HepG2 (cell line): Measurements from ENCODE around the gene SMYD4. TPM values are rescaled to one million over a fixed set of nuclear protein-coding genes. Genes with fewer than 3 reads are reported as not detected.

Experiments
- ATAC-seq: fragments of 200-7000 bp; cut with Tn5 transposase; 3 replicates; pipeline ENCODE4 v1.9.1; 2020; ENCODE audit warnings: mild to moderate bottlenecking, moderate library complexity
- BruUV-seq: library from RNA; stranded (reverse); fragments of 400-500 nt; replicated peaks from 2 replicates; lab custom pipeline; 2021; lab: Mats Ljungman, UMichigan
- CTCF ChIA-PET: fragments of 300-600 bp; formaldehyde crosslinking; extraction: SDS; loops from one replicate; lab custom pipeline; 2021; ENCODE audit warnings: low total read pairs, inconsistent platforms, low intra/inter-chr PET ratio; lab: Yijun Ruan, JAX
- POLR2A ChIA-PET: fragments of 350-600 bp; sonication (Branson Sonifier 250); formaldehyde crosslinking; loops from one replicate; lab custom pipeline; 2020; ENCODE audit warnings: antibody characterized with exemption, inconsistent platforms; lab: Yijun Ruan, JAX
- DNase-seq: peaks from one replicate; pipeline ENCODE4 v3.0.0-alpha.2; 2015; ENCODE audit warnings: low spot score
- FAIRE-seq: peaks from 3 replicates; lab custom pipeline; 2011; peaks lifted over from hg19 to GRCh38; lab: Jason Lieb, UNC
- H2AFZ ChIP-seq: one replicate; pipeline ENCODE4 v1.6.1; 2011; ENCODE audit warnings: low read length, inconsistent platforms
- H3K27ac ChIP-seq: fragments of 300-600 bp; 3 replicates; pipeline ENCODE4 v1.8.0; 2011; ENCODE audit warnings: mixed run types, mild to moderate bottlenecking, mixed read lengths, low read length, inconsistent platforms; ENCODE audit not compliant: insufficient read depth; ENCODE audit errors: extremely low read length
- H3K27me3 ChIP-seq, 2 experiments: fragments of 200-600 bp in 1 of 2; 2 replicates in 1 of 2; 3 replicates in 1 of 2; pipeline versions ENCODE4 v1.6.0 to v1.8.0; 2011; ENCODE audit warnings: low read length in 2 of 2, mild to moderate bottlenecking in 2 of 2, moderate library complexity in 2 of 2, inconsistent platforms in 1 of 2; ENCODE audit not compliant: insufficient read depth in 2 of 2, control insufficient read depth in 1 of 2
- H3K36me3 ChIP-seq, 2 experiments: fragments of 200-600 bp in 1 of 2; replicated peaks in 1 of 2; 2 replicates in 1 of 2; 3 replicates in 1 of 2; pipeline versions ENCODE4 v1.5.1 to v1.8.0; 2011; ENCODE audit warnings: low read length in 2 of 2, inconsistent platforms in 1 of 2; ENCODE audit not compliant: insufficient read depth in 2 of 2, control insufficient read depth in 1 of 2
- H3K4me1 ChIP-seq: 2 replicates; pipeline ENCODE4 v1.5.1; 2012; ENCODE audit warnings: low read length, inconsistent platforms; ENCODE audit not compliant: insufficient read depth
- H3K4me2 ChIP-seq: 2 replicates; pipeline ENCODE4 v1.6.0; 2011; ENCODE audit warnings: low read depth, low read length, inconsistent platforms
- H3K4me3 ChIP-seq, 3 experiments: fragments of 200-600 bp in 1 of 3; sonication (generic), shearing (Covaris generic) in 1 of 3; replicated peaks in 1 of 3; 2 replicates each; pipeline ENCODE4 v1.5.1; 2011 to 2016; ENCODE audit warnings: low read length in 3 of 3, inconsistent platforms in 2 of 3, low read depth in 2 of 3, mild to moderate bottlenecking in 2 of 3, control low read depth in 1 of 3, mixed read lengths in 1 of 3; ENCODE audit not compliant: insufficient read depth in 1 of 3
- H3K79me2 ChIP-seq: one replicate; pipeline ENCODE4 v1.6.1; 2011; ENCODE audit warnings: low read length, inconsistent platforms; ENCODE audit not compliant: insufficient read depth
- H3K9ac ChIP-seq: 2 replicates; pipeline ENCODE4 v1.6.0; 2011; ENCODE audit warnings: mild to moderate bottlenecking, low read depth, low read length, inconsistent platforms; ENCODE audit not compliant: insufficient read depth
- H3K9me3 ChIP-seq: 2 replicates; pipeline ENCODE4 v1.5.1; 2012; ENCODE audit warnings: mild to moderate bottlenecking, low read length
- H4K20me1 ChIP-seq: 2 replicates; pipeline ENCODE4 v1.6.0; 2011; ENCODE audit warnings: inconsistent platforms, mild to moderate bottlenecking, low read length, moderate library complexity; ENCODE audit not compliant: insufficient read depth
- MXI1 ChIP-seq: IDR thresholded peaks from 3 replicates; pipeline ENCODE4 v1.6.1; 2012; ENCODE audit warnings: low read depth, low read length, inconsistent platforms, borderline replicate concordance
- MYC ChIP-seq: sonication (generic); formaldehyde crosslinking; IDR thresholded peaks from 2 replicates; pipeline ENCODE4 v1.9.0; 2021; ENCODE audit warnings: missing genetic modification reagents, borderline replicate concordance
- TFDP1 ChIP-seq: IDR thresholded peaks from 2 replicates; pipeline ENCODE4 v1.6.1; 2016; ENCODE audit warnings: missing compliant biosample characterization, missing genetic modification reagents, borderline replicate concordance
- WGBS: methylation state at CpG from one replicate; pipeline ENCODE4 v1.1.6; 2017; ENCODE audit warnings: low lambda C conversion rate; 5-methylcytosine and 5-hydroxymethylcytosine counted together
- in situ Hi-C: cut with HindIII; loops from 2 replicates; pipeline ENCODE4 v1.10.0; 2017; ENCODE audit warnings: low pct_unique_long_range_greater_than_20kb; ENCODE audit not compliant: extremely low pct_ligation_motif_present
- intact Hi-C: fragments of 100-400 bp; cut with micrococcal nuclease; formaldehyde crosslinking; loops from one replicate; pipeline ENCODE4 v1.10.0; 2022; ENCODE audit not compliant: unreplicated experiment
- polyA plus RNA-seq, 8 experiments: library from polyadenylated mRNA; depleted of rRNA in 3 of 8; stranded (reverse) in 7 of 8; unstranded in 1 of 8; fragments of >200 nt; fragmentation: Illumina TruSeq in 4 of 8; extraction: Trizol in 4 of 8; gene quantifications; 2 replicates each; pipeline versions ENCODE4 v1.2.1 to v1.2.3, GENCODE V29; 2011 to 2016; ENCODE audit warnings: low read depth in 4 of 8, missing spikeins in 1 of 8, mixed read lengths in 1 of 8; ENCODE audit not compliant: insufficient read depth in 1 of 8
- total RNA-seq, 5 experiments: library from RNA; depleted of rRNA; stranded (reverse); fragments of >200 nt; fragmentation: Illumina TruSeq; extraction: Trizol; gene quantifications; 2 replicates each; pipeline ENCODE4 v1.2.3, GENCODE V29; 2016; ENCODE audit warnings: low read depth in 1 of 5
- TF ChIP-seq, protein P1 (sequence below): sonication (generic); formaldehyde crosslinking; IDR thresholded peaks from 2 replicates; pipeline ENCODE4 v1.8.1; 2022; ENCODE audit warnings: mild to moderate bottlenecking, missing genetic modification reagents
- TF ChIP-seq, protein P2 (sequence below): sonication (generic); formaldehyde crosslinking; IDR thresholded peaks from 2 replicates; pipeline ENCODE4 v1.5.0; 2020; ENCODE audit warnings: mild to moderate bottlenecking, missing genetic modification reagents
- TF ChIP-seq, protein P3 (sequence below): sonication (generic); formaldehyde crosslinking; IDR thresholded peaks from 2 replicates; pipeline ENCODE4 v1.5.1; 2020; ENCODE audit warnings: mild to moderate bottlenecking, missing genetic modification reagents, borderline replicate concordance

SMYD4 gene
- total and polyA plus RNA-seq, 2 of the 13 experiments (the other 11 are each of a cell fraction or from before 2014, with no cell fraction given): 7.4 to 11.3 TPM

DNA sequence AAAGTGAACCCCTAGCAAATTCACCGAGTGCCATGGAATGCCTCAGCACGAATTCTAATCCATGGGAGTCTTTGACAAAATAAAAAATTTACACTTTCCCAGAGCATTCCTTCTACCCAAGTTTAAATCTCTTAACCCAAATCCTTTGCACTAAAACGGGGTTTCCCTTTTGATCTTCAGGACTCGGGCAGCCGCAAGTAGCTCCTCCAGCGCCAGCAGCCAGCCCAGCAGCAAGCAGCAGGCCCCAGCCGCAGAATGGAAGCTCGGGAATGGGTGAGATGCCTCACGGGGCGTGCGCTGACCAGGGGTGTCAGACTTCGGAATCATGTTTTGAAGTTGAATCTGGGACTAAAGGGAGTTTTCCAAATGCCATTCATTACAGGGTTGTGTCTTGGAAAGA lies 42.6 kb upstream of the SMYD4 start (continued):
- TF ChIP-seq, protein P1, sequence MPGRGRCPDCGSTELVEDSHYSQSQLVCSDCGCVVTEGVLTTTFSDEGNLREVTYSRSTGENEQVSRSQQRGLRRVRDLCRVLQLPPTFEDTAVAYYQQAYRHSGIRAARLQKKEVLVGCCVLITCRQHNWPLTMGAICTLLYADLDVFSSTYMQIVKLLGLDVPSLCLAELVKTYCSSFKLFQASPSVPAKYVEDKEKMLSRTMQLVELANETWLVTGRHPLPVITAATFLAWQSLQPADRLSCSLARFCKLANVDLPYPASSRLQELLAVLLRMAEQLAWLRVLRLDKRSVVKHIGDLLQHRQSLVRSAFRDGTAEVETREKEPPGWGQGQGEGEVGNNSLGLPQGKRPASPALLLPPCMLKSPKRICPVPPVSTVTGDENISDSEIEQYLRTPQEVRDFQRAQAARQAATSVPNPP (CRISPR knock-in tag): no peak
- TF ChIP-seq, protein P2, sequence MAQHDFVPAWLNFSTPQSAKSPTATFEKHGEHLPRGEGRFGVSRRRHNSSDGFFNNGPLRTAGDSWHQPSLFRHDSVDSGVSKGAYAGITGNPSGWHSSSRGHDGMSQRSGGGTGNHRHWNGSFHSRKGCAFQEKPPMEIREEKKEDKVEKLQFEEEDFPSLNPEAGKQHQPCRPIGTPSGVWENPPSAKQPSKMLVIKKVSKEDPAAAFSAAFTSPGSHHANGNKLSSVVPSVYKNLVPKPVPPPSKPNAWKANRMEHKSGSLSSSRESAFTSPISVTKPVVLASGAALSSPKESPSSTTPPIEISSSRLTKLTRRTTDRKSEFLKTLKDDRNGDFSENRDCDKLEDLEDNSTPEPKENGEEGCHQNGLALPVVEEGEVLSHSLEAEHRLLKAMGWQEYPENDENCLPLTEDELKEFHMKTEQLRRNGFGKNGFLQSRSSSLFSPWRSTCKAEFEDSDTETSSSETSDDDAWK (CRISPR knock-in tag): no peak

- ATAC-seq (no peak), DNase-seq (no peak), FAIRE-seq (no peak)
- Histone ChIP-seq H3K4me1 (no peaks in the 10 kb centered on the region), H3K9ac (no peak overlapping the region), H3K27me3 (no peaks in the 10 kb centered on the region), H3K36me3 (peaks cover 5 to 46% of the 10 kb centered on the region in 2 experiments), H3K4me3 (no peak overlapping the region), H3K27ac (no peak overlapping the region), H4K20me1 (no peaks in the 10 kb centered on the region), H3K9me3 (no peaks in the 10 kb centered on the region), H2AFZ (no peak overlapping the region), H3K79me2 (no peaks in the 10 kb centered on the region), H3K4me2 (no peak overlapping the region)
- CTCF ChIA-PET: no interaction called here
- no peak for TF ChIP-seq MXI1
- no peak for TF ChIP-seq MYC (CRISPR knock-in tag)
- TF ChIP-seq, protein P3, sequence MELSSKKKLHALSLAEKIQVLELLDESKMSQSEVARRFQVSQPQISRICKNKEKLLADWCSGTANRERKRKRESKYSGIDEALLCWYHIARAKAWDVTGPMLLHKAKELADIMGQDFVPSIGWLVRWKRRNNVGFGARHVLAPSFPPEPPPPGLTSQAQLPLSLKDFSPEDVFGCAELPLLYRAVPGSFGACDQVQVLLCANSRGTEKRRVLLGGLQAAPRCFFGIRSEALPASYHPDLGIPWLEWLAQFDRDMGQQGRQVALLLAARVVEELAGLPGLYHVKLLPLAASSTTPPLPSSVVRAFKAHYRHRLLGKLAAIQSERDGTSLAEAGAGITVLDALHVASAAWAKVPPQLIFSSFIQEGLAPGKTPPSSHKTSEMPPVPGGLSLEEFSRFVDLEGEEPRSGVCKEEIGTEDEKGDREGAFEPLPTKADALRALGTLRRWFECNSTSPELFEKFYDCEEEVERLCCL (CRISPR knock-in tag): no peak
- no peak for TF ChIP-seq TFDP1 (CRISPR knock-in tag)
- intact Hi-C loops: loop anchor here (5.0 kb wide), 1 partner anchor 371 kb away; no protein-coding TSS in a partner anchor
- POLR2A ChIA-PET: no interaction called here
- WGBS: 97% methylated on average over 5 of the region's 5 CpGs
- in situ Hi-C loops: no loop called here
- BruUV-seq: no TSS peak
These were observed 42.1 kb upstream of the SMYD4 start for GRCh38 chr17:1871756-1872155.
